SHP77 treated with DMSO at 0.1 percent for 48 hours (cell line): ENCODE measurements around the gene TLCD3A.
A peak's percentile ranks its signal among the peaks of the same experiment; 100 is the strongest.
"Not testable (repeated sequence)": the region's sequence is repeated elsewhere in the genome, so short reads cannot be mapped to it uniquely, and the experiment has no call there.

ENCODE experiments used
- DNase-seq: peaks from one replicate; lab custom pipeline; 2025; lab: John Stamatoyannopoulos, UW

The TLCD3A gene

DNA sequence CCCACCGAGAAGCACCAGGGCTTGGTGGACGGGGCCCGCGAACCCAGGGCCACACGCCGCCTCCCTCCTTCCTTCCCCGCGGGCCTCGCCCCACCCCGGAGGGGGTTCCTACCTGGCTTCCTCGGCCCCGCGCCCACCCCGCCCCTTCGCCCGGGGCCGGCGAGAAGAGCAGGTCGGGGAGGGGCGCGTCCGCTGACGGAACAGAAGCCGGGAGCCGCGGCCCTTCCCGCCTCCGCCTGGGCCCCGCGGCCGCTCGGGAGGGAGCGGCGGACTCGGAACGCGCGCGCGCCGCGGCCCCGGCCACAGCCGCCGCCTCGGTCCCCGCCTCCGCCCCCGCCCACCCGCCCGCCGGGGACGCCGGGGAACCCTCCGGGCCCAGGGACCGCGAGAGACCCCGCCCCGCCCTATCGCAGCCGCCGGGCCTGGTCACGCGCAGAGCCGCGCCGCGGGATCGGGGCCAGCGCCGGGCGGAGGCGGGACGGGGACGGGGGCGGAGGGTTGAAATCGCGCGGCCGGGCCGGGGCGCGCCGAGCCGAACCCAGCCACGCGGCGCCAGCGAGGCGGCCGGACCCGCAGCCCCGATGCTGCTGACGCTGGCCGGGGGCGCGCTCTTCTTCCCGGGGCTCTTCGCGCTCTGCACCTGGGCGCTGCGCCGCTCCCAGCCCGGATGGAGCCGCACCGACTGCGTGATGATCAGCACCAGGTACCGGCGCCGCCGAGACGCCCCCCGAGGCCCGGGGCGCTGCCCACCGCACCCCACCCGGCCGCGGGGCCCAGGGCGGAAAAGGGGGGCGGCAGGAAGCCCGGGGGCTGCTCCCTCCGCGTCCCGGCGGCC, at the start of gene TLCD3A:
Gene TLCD3A (plus strand): TSS at position 530 of the 835 bp plus-strand sequence. CDS start 52 bp downstream, at position 582.
- DNase-seq = peak; percentile 24

DNA sequence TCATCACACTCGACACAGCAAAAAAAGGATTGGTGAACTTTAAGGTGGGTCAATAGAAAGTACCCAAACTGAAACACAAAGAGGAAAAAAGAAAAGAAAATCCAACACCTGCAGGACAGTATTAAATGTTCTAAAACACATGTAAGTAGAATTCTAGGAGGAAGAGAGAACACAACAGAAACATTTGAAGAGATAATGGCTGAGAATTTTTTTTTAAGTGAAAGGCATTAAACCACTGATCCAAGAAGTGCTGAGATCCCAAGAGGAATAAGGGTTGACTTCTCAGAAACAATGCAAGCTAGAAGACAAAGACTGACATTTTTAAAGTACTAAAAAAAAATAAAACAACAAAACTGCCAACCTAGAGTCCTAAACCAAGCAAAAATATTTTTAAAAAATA, 49.4 kb upstream of the TLCD3A start:
- no peak for DNase-seq

DNA sequence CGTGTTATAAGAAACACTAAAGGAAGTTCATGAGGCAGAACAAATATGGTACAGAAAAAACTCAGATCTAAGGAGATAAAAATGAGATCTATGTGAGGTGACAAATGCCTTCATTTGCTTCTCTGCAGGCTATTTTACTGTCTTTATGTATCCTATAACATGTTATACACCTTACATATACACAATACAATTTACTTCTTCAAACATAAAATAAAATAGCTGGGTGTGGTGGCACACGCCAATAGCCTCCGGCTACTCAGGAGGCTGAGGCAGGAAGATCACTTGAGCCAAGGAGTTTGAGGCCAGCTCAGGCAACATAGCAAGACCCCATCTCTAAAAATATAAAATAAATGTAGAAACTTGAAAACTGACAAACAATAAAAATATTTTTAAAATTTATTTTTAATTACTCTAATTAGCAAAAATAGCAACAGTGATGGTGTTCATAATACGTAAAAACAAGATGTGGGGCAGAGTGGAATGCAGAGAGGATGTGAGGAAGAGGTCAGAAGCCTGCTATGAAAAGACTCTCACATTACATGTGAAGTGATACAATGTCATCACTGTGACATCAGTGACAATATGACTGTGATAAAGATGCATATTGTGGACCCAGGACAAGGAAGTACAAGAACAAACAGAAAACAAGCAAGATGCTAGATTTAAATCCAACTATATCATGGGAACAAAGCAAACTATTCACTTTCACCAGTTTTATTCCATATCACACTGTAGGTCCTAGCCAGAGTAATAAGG, 48.7 kb upstream of the TLCD3A start:
- DNase-seq = no peak

DNA sequence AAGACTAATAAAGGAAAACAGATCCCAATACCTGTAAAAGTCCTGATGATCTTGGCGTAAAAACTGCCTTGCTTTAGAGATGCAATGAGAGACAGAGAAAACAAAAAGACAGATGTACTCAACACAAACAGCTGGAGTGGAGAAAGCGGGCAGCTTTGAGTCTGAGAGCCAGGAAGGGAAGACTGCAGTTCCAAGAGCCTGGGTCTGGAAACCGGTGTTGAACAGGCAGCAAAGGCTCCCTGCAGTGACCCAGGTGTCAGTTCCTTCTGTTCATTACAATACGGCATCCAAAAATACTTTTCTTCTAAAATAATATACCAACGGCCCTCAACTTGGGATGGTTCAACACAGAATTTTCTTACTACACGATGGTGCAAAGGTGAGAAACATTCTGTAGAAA, 47.4 kb upstream of the TLCD3A start:
- DNase-seq = no peak

DNA sequence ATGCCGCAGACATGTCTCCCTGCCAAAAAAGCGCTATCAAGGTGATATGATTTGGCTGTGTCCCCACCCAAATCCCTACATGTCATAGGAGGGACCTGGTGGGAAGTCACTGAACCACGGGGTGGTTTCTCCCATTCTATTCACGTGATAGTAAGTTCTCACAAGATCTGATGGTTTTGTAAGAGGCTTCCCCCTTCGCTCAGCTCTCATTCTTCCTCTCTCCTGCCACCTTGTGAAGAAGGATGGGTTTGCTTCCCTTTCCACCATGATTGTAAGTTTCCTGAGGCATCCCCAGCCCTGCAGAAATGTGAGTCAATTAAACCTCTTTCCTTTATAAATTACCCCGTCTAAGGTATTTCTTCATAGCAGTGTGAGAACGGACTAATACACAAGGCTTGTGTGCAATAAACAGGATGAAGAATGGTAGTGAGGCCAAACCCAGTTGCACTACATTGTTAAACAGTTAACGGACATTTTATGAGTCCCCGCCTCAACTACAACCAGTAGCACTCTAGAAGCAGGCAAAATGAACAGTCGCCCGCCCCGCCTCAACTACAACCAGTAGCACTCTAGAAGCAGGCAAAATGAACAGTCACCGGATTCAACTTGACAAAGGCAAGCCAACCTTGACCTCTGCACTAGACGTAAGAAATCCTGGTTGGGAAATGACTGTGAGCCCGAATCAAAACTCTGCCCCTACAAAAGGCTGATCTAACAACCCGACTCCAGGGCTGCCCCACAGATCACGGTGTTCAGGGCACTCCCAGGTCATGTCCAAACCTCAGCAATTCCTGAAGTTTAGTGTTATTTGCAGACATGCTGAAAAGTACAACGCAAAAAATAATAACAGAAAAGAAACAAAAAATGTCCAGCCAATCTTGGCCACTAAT, 44.1 kb upstream of the TLCD3A start:
- DNase-seq = no peak

DNA sequence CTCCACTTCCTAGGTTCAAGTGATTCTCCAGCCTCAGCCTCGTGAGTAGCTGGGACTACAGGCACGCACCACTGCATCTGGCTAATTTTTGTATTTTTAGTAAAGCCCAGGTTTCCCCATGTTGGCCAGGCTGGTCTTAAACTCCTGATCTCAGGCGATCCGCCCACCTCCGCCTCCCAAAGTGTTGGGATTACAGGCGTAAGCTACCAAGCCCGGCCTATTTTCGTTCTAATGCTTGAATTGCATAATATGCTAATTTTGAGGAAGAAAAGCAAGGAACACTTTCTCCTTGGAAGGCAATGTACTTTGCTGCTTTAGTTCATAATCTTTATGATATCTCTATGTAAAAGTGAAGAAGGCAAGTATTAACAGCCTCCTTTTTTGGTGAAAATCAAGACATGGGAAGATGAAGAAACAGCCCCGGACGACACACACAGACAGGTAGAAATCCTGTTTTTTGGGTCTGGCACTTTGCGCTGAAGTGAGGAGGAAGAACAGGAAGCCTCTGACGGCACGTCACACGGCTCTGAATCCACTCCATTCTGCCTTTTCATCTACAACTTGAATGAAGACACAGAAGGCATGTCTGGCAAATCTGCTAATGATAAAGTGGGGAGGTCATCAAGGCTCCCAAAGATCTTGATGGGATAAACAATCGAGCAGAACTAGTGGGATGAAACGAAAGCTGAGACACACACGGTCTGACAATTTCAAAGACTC, 42.7 kb upstream of the TLCD3A start:
- no peak for DNase-seq

DNA sequence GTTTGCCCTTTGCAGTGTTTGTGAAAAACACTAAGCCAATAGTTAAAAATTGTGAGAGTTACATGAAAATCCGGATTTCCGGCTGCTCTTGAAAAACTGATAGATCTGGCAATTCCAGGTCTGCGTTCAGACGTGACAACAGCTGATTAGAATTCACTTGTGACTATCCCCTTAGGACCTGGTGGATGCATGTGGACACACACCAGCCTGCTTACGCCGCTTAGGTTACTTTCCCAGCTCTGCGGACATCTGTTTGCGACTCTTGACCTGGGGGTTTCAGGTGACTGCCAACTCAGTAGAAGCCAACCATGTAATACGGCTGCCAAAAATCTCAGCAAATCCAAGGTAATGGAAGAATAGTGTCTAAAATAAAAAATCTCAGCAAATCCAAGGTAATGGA, 42.0 kb upstream of the TLCD3A start:
- DNase-seq = no peak

DNA sequence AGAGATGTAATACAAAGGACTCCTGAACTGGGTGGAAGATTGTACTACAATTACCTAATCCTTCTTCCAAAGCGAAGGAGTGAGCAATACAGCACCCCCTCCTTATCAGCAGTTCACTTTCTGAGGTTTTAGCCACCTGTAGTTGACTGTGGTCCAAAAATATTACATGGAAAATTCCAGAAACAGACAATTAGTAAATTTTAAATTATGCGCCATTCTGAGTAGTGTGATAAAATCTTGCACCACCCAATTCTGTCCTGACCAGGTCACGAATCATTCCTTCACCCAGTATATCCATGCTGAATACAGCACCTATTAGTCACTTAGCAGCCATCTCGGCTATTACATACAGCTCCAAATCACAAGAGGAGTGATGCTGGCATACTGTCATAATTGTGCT, 41.0 kb upstream of the TLCD3A start:
- DNase-seq = no peak

DNA sequence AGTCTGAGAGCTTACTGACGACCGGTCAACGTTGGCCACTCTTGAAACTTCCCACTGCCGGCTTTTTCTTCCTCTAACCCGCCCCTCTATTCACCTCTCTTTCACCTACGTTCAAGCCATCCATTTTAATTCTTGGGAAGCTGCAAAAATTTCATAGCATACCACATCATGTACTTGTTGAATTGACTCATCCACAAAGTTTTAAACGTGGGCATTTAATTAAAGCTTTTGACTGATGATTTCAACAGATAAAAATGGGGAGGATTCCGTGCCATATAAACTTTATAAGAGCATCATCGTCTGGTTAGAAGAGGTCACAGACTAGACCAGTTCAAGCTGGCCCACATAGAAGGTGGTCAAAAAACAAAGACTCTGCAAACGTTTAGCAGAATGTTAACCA, 40.3 kb upstream of the TLCD3A start:
- no peak for DNase-seq

DNA sequence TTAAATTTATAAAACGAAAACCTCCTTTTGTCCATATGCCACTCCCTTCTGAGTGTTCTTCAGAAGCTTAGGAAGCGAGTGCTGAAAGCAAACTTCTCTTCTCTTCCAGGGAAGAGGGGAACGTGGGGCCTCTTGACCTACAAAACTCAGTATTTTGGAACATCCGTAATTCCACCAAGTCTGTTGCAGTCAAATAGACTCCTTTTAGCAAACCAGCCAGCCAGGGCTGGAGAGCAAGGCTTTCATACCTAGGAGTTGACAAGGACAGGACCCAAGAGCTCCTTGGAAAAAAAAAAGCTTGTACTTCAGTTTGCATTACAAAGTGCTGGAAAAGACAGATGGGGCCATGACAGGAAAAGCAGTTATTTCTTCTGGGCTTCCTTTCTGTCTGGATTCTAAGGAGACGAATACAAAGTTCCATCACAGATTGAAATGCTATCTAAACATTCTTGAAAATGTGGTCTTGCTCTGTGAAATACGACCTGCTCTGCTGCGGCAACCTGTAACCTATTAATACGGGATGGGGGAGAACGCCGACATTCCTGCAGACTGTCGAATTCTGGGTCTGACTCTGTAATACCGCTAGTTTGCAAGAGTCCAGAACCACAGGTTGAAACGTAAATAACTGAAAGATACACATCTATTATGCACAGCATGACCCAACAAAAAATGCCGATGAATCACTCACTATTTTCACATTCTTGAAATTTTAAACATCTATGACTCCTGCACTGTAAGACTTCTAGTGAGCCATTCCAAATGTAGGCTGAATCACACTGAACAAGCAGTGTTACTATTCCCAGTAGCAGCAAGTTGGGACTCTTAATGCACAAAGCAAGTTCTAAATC, 38.4 kb upstream of the TLCD3A start:
- DNase-seq = no peak

DNA sequence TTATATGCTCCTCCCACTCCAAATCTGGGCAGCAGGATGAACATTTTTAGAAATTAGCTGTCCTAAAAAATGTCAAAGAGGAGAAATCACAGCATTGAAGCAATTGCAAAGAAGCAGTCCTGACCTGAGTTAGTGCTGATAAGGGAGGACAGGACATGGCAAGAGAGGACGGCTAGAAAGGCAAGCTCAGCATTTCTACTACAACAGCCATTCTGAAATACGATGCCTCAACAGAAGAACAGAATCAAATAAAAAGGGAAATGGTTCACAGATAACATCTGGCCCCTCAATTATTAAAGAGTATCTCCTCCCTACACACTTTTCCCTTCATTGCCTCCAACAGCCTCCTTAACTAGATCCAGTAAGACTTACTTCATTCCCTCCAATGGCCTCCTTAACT, 36.0 kb upstream of the TLCD3A start:
- DNase-seq = no peak

DNA sequence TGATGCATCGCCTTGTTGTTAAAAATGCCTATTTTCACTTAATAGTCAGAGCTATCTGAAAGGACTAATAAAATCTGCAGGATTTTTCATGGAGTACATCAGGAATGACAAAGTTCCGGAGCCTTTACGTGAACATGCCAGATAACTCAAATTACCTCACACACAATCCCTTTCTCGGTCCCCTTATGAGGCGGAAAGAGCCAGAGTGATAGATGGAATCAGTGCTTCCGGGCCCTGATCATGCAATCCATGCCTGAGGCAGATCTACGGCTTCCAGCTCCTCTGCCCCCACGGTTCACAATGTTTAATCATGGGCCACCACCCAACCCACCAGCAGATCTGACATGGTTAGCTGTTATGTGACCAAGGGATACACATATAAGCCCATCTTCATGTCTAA, 34.7 kb upstream of the TLCD3A start:
- no peak for DNase-seq

DNA sequence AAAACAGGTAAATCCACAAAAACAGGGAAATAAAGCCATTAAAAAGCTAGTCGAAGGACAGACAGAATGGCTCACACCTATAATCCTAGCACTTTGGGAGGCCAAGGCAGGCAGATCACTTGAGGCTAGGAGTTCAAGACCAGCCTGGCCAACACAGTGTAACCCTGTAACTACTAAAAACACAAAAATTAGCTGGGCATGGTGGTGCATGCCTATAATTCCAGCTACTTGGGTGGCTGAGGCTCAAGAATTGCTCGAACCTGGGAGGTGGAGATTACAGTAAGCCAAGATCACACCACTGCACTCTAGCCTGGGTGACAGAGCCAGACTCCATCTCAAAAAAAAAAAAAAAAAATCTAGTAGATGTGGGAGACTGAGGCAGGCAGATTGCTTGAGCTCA, 34.3 kb upstream of the TLCD3A start:
- DNase-seq = not testable (repeated sequence)

DNA sequence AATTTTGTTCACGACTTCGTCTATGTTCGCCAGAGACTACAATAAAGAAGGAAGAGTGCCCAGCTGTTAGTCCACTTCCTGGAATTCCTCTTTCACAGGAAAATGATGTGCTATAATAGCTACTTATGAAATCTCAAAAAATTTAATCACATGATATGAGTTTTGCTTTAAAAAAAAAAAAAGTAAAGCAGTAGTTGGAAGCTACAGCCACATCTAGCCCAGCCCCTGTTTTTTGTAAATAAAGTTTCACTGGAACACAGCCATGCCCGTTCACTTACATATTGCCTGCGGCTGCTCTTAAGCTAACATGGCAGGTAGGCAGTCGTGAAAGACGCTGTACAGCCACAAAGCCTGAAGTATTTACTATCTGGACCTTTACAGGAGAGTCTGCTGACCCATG, 33.1 kb upstream of the TLCD3A start:
- DNase-seq = no peak

DNA sequence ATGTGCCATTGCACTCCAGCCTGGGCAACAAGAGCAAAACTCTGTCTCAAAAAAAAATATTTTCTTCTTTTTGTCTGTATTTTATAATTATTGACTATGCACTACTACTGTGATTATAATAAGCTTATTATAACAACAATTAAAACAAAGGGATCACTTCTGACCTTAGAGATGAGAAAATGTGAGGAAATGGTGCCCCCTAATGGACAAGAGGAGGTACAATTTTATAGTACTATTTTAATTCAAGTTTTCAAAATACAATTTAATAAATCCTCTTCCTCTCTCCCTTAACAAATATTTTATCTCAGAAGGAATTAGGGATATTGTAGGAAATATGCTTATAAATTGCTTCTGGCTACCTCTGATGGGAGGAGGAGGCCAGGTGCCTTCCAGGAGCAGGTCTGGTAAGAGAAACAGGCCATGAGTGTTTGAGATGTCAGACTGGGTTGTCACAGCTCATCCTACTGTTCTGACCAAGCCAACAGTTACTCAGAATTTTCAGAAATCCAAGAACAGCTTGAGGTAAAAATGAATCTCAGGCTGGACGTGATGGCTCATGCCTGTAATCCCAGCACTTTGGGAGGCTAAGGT, 31.8 kb upstream of the TLCD3A start:
- peak; percentile 30 for DNase-seq

DNA sequence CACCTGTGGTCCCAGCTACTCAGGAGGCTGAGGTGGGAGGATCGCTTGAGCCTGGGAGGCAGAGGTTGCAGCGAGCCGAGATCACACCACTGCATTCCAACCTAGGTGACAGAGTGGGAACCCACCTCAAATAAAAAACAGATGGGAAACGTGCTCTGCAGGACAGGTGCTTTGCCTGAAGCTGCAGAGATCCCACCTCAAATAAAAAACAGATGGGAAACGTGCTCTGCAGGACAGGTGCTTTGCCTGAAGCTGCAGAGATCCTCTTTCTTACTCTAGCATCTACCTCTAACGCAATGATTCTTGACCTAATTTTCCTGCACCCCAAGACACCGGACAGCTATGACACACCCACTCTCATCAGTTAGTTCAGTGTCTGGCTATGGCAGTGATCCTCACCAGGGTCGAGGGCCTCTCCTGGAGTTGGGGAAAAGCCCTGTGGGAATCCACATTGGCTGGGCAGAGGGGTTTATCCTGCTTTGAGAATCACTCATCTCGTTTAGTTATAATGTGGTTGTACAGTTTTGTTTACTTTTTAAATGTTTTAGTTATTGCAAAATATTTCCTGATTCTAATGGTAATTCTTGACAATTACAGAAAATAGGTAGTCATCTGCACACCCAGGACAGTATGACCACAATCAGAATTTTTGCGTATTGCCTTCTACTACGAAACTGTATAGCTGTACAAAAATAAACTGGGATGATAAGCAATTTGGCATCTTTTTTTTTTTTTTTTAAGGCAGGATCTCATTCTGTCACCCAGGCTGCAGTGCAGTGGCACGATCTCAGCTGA, 29.1 kb upstream of the TLCD3A start:
- DNase-seq = peak; percentile 42

DNA sequence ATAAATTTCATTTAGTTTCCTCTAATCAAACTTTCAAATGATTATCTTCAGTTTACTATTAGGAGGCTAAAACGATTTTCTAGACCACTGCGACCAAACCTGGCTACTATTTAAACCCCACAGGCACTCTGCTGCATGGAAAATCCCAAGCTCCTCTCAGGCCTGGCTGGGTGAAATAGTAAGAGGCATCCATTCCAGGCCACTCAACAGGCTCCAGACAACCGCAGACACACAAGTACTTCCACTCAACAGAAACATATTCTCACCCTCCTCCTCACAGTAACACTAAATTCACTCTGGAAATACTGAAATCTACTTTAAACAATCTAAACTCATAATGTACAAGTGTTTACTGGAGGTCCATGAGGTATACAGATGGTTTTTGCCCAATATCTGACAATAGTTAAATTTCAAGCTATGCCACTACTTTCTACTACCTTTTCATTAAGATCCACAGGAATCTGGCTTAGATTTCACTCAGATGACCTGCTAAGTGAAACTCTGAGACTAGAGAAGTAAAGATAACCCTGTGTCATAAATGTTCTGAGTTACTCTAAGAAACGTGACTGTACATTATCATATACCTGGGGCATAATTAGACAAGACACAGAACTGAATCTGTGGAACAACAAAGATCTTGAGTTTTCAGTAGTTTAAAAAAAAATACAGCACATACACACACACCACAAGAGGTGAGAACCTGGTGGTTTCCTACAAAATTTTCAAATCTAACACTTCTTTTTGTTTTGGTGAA, 28.1 kb upstream of the TLCD3A start:
- no peak for DNase-seq

DNA sequence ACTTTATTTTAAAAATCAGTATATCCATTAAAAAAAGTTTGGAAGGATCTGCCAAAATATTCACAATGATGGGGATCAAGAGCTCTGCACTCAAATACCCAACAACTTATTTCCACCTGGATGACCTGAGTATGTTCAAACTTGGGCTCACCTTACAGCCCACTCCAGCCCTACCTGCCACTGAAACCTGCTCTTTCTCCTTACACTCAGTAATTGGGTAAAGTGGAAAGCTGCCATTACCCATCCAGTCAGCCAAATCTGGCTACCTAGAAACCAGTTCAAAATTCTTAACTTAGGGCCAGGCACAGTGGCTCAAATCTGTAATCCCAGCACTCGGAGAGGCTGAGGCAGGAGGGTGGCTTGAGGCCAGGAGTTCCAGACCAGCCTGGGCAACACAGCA, 27.4 kb upstream of the TLCD3A start:
- DNase-seq = no peak

DNA sequence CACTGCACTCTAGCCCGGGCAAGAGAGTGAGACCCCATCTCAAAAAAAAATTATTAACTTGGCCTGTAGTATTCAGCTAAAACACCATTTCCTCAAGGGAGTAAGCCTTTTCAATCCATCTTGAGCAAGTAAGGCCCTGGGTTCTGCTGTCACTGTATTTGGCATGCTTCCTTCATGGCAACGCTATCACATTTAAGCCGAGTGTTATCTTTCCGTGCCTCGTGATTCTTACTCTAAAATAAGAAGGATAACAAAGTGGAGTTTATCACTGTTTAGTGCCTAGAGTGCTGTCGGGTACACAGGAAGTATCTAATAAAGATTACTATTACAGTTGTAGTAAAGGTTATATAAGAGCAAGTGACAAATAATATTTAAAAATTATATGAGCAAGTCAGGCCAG, 26.5 kb upstream of the TLCD3A start:
- no peak for DNase-seq
